HEK293T (cell line): ENCODE data around the gene ULBP1.
"Not testable (repeated sequence)": the region's sequence is repeated elsewhere in the genome, so short reads cannot be mapped to it uniquely, and the experiment has no call there.

Source experiments
- CTCF ChIA-PET: fragments of 350-600 bp; formaldehyde crosslinking; extraction: SDS; loops from one replicate; lab custom pipeline; 2021; ENCODE audit warnings: antibody characterized with exemption, inconsistent platforms; lab: Yijun Ruan, JAX
- POLR2A ChIA-PET: fragments of 350-600 bp; formaldehyde crosslinking; extraction: SDS; loops from one replicate; lab custom pipeline; 2020; ENCODE audit warnings: antibody characterized with exemption, inconsistent platforms; lab: Yijun Ruan, JAX
- DNase-seq: peaks from one replicate; pipeline ENCODE4 v3.0.0; 2012; ENCODE audit warnings: mixed read lengths; ENCODE audit errors: extremely low spot score
- ARNT ChIP-seq: fragments of 450-650 bp; IDR thresholded peaks from 2 replicates; pipeline ENCODE4 v1.6.1; 2017; ENCODE audit warnings: mild to moderate bottlenecking
- BHLHE40 ChIP-seq: fragments of 450-650 bp; IDR thresholded peaks from 2 replicates; pipeline ENCODE4 v1.6.1; 2016; ENCODE audit warnings: mild to moderate bottlenecking, moderate library complexity, borderline replicate concordance
- CTBP1 ChIP-seq: fragments of 450-650 bp; IDR thresholded peaks from 2 replicates; pipeline ENCODE4 v1.6.1; 2016; ENCODE audit warnings: borderline replicate concordance
- ELF4 ChIP-seq: fragments of 450-650 bp; IDR thresholded peaks from 2 replicates; pipeline ENCODE4 v1.6.1; 2017; ENCODE audit warnings: antibody characterized with exemption
- FOXA1 ChIP-seq: fragments of 450-650 bp; IDR thresholded peaks from 2 replicates; pipeline ENCODE4 v1.6.1; 2016; ENCODE audit warnings: mild to moderate bottlenecking
- FOXK2 ChIP-seq: fragments of 450-650 bp; IDR thresholded peaks from 2 replicates; pipeline ENCODE4 v1.6.1; 2016; ENCODE audit warnings: mild to moderate bottlenecking
- FOXM1 ChIP-seq: fragments of 450-650 bp; IDR thresholded peaks from 2 replicates; pipeline ENCODE4 v1.6.1; 2017; ENCODE audit warnings: mild to moderate bottlenecking, borderline replicate concordance
- HDGF ChIP-seq: fragments of 450-650 bp; IDR thresholded peaks from 2 replicates; pipeline ENCODE4 v1.6.1; 2017; ENCODE audit warnings: antibody characterized with exemption, borderline replicate concordance
- L3MBTL2 ChIP-seq: fragments of 450-650 bp; conservative IDR thresholded peaks from 2 replicates; pipeline ENCODE4 v1.6.1; 2016; ENCODE audit warnings: mild to moderate bottlenecking
- LEF1 ChIP-seq: fragments of 450-650 bp; IDR thresholded peaks from 2 replicates; pipeline ENCODE4 v1.6.1; 2017; ENCODE audit warnings: mild to moderate bottlenecking, borderline replicate concordance
- NFRKB ChIP-seq: fragments of 450-650 bp; IDR thresholded peaks from 2 replicates; pipeline ENCODE4 v1.6.1; 2016; ENCODE audit warnings: mild to moderate bottlenecking, moderate library complexity
- PKNOX1 ChIP-seq: fragments of 450-650 bp; IDR thresholded peaks from 2 replicates; pipeline ENCODE4 v1.6.1; 2016
- SP1 ChIP-seq: fragments of 450-650 bp; IDR thresholded peaks from 2 replicates; pipeline ENCODE4 v1.6.1; 2017
- SUZ12 ChIP-seq: fragments of 450-650 bp; IDR thresholded peaks from 2 replicates; pipeline ENCODE4 v1.6.1; 2016; ENCODE audit warnings: mild to moderate bottlenecking
- TARDBP ChIP-seq: fragments of 450-650 bp; IDR thresholded peaks from 2 replicates; pipeline ENCODE4 v1.6.1; 2016
- ZNF384 ChIP-seq: fragments of 450-650 bp; IDR thresholded peaks from 2 replicates; pipeline ENCODE4 v1.6.1; 2016

Gene ULBP1

GRCh38 chr6:149963462-149964307, at the start of gene ULBP1:
TSS of gene ULBP1 (plus strand) at chr6:149963943. CDS start at chr6:149964050, 107 bp downstream.
- ChIA-PET CTCF (interaction anchor here (0.7 to 1.0 kb wide), 2 partner anchors 44 to 112 kb away, joined by 3 read pairs; no protein-coding TSS in a partner anchor), POLR2A (interaction anchor here (1.1 kb wide), 1 partner anchor 26 kb away, joined by 6 read pairs; no protein-coding TSS in a partner anchor)
- TF ChIP-seq FOXA1 (no peak), CTBP1 (no peak), LEF1 (no peak), PKNOX1 (peak; percentile 94), L3MBTL2 (peak; percentile 93), FOXM1 (no peak), ARNT (peak; percentile 85), SUZ12 (no peak), TARDBP (no peak), NFRKB (no peak), ZNF384 (no peak), BHLHE40 (no peak), HDGF (no peak), SP1 (no peak), FOXK2 (no peak), ELF4 (no peak)
- DNase-seq, result peak; percentile 76

DNA sequence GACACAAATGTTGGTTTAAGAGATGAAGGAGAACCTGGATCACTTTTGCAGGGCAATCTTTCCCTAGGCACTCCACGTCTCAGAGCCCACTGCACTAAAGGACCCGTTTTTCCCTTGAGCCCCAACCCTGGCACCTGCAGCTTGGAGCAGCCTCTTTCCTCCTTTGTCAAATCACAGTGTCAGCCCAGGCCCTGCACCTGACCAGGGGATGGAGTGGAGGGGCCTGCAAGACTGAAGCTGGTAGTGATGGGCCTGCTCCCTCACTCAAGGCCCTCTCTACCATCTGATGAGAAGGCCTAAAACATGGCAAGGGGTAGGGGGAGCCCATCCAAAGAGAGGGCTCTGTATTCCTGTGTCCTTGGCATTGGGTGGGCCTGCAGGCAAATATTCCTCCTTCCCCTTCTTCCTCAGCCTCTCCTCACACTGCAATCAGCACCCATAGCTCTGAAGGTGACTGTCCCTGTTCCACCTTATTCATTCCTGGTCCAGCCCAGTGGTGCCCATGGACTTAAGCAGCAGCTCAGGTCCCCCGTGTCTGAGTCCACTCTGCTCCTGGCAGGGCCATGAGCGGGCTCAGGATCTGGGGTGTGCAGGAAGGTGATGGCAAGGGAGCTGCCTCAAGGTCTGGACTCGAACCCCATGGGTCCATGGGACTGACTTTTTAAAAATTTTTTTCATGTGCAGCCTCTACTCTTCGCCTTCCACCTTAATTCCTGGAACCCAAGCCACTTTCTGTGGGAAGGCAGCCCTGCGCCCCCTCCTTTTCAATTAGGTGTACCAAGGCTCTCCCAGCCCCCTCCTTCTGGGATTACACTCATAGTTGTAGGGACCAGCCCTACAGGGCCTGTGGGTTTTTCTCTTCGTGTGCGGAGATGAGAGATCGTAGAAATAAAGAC, 47.5 kb upstream of the ULBP1 start:
- DNase-seq, result no peak
- TF ChIP-seq BHLHE40, result no peak
- no peak for TF ChIP-seq ZNF384
- no peak for TF ChIP-seq ARNT
- TF ChIP-seq ELF4, result no peak
- TF ChIP-seq L3MBTL2, result no peak
- no peak for TF ChIP-seq CTBP1
- TF ChIP-seq PKNOX1, result no peak
- CTCF ChIA-PET, result interaction anchor here (0.9 kb wide), 1 partner anchor 18 kb away, joined by 4 read pairs; no protein-coding TSS in a partner anchor
- POLR2A ChIA-PET, result no interaction called here

DNA sequence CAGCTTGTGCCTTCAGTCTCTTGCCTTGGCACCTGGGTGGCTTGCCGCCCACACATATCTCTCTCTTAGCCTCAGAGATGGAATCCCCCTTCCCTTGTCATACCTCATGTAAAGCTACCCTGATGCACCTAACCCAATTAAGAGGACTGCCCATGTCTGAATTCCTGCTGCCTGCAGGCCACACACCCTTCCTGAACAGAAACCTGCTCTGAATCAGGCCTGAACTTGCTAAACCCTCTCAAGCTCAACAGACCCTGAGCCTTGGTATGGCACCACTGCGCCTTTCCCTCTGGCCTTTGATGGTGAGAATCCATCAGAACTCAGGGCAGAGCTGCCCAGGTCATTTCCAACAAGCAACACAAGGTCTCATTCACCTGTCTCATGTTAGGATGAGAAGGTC, 46.1 kb upstream of the ULBP1 start:
- TF ChIP-seq FOXK2 (no peak), ARNT (no peak), SUZ12 (no peak), L3MBTL2 (no peak), LEF1 (no peak), ZNF384 (no peak), CTBP1 (no peak), PKNOX1 (no peak), BHLHE40 (no peak)
- CTCF ChIA-PET, result interaction anchor here (0.6 kb wide), 1 partner anchor 892 kb away, joined by 3 read pairs; no protein-coding TSS in a partner anchor

GRCh38 chr6:149918151-149918905, 45.4 kb upstream of the ULBP1 start:
- TF ChIP-seq ARNT (no peak), FOXA1 (no peak), SUZ12 (no peak), ZNF384 (no peak), PKNOX1 (no peak), HDGF (no peak), SP1 (no peak), L3MBTL2 (no peak), FOXK2 (no peak), CTBP1 (no peak), FOXM1 (no peak), LEF1 (no peak), TARDBP (no peak), BHLHE40 (no peak), NFRKB (no peak), ELF4 (no peak)
- CTCF ChIA-PET, result interaction anchor here (0.6 kb wide), 1 partner anchor 893 kb away, joined by 3 read pairs; no protein-coding TSS in a partner anchor
- no peak for DNase-seq
- POLR2A ChIA-PET, result no interaction called here

More for the DNA sequence above, 46.1 kb upstream of the ULBP1 start:
- POLR2A ChIA-PET, result no interaction called here
- no peak for DNase-seq

DNA sequence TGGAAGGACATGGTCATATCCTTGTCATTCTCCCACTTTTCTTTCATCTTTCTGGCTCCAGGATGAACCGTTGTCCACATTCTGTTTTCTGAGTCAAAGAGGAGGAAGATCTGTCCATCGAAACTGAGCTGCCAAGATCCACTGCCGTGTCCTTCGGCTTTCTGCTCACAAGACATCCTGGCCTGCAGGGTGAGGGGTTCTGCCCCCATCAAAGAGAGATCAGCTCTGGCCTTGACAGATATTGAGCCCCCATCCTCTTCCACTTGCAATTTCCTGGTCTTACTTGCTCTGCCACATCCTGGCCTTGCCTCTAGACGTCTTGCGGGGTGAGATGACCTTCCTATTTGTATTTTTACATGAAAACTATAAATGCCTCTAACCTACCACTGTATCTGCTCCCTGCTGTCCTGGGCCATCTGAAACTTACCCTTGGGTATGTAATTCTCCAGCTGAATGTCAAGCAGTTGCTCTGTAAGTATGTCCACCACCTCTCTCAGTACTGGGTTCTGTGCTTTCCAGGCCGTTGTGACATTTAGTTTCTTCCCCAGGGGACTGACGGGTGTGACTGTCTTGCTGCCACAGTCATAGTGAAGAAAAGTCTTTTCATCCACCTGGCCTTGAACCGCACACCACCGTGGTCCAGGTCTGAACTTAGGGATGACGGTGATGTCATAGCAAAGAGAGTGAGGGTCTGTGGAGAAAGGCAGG, 44.5 kb upstream of the ULBP1 start:
- POLR2A ChIA-PET, CTCF ChIA-PET, DNase-seq: not testable (repeated sequence)
